NCI-H2196 treated with DMSO at 0.1 percent for 48 hours (cell line): Measurements from ENCODE around the gene PTPRZ1.
A peak's percentile ranks its signal among the peaks of the same experiment; 100 is the strongest.

Source experiments
- DNase-seq: peaks from one replicate; lab custom pipeline; 2025; ENCODE audit not compliant: unreplicated experiment; lab: John Stamatoyannopoulos, UW

Gene PTPRZ1

DNA sequence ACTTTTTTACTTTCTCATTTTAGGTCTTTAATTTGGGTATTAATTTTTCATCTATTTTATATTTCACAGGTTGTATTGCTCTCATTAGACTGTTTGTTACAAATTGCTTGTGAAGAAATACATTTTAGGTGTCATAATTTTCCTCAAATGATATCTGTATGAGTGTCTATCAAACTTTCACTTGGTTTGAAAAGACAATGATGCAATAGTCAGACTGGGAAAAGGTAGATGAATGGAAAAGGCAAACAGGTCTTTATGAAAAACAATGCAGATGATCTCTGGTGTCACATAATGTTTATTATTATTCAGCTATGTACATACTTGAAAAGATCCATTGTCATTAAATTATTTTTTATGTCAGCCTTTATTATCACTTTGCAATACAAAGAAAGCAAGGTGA is 80.2 kb downstream of the PTPRZ1 start:
- DNase-seq, result no peak

DNA sequence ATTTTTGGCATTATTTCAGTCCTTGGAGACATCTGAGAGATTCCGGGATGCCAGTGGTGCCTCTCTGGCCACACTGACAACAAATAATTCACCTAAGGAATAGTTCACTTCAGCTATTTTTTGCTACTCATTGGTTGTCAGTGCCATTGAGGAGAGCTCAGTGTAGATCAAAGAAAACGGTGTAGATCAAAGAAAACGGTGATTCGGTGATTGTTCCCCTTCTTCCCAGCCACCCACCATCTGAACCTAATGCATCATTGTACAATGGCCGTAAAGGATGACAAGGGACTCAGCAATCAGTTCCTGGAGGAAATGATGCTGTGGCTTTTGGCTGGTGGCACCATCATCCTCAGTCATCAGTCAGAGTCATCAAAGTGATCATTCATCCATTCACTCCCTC is 80.6 kb downstream of the PTPRZ1 start:
- DNase-seq, result no peak

DNA sequence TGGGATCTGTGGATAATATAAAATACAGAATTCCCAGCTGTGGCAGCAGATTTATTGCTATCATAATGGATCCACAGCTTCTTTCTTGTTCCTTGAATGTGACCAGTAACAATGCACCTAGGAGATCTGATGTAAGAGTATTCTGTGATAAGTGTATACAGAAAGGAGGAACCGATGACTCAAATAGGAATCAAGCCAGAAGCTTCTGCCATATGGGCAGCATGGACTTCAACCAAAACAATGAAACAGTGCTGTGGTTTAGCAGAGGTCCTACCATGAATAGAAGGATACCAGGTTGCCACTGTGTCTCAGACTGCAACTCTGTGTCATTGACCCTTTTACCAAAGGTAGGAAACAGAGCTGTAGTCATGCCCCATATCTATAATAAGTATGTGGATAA is 81.8 kb downstream of the PTPRZ1 start:
- DNase-seq, result no peak

DNA sequence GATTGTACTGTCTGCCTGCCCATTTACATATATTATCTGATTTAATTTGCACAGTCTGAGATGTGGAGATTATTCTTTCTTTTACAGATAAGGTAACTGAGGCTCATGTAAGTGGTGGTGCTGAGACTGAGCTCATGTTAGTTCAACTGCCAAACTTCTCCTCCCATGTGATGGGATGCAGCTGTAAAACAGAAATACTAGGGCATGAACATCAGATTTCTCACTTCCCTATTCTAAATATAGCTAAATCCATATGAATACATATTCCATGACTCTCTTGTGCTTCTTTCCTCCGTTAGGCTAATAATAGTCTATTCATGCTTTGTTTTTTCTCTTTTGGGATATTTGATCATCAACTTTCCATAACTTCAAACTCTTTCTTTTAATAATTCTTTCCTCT is 84.7 kb downstream of the PTPRZ1 start:
- no peak for DNase-seq

DNA sequence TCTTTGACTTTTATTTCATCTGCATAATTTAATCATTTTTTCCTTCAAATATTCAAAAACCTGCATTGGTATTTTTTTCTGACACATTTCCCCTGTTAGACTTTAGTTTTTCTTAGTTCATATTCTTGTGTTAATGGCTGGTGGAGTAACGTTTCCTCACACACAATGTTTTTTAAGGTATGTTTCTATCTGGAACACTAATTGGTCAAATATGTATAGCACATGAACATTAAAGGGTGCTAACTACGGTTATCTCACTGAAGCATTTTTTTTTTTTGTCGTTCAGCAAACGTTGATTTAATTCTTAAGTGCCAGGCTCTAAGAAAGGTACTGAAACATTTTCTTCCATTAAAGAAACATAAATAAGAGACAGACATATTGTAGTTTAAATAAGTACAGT is 87.7 kb downstream of the PTPRZ1 start:
- DNase-seq, result no peak

DNA sequence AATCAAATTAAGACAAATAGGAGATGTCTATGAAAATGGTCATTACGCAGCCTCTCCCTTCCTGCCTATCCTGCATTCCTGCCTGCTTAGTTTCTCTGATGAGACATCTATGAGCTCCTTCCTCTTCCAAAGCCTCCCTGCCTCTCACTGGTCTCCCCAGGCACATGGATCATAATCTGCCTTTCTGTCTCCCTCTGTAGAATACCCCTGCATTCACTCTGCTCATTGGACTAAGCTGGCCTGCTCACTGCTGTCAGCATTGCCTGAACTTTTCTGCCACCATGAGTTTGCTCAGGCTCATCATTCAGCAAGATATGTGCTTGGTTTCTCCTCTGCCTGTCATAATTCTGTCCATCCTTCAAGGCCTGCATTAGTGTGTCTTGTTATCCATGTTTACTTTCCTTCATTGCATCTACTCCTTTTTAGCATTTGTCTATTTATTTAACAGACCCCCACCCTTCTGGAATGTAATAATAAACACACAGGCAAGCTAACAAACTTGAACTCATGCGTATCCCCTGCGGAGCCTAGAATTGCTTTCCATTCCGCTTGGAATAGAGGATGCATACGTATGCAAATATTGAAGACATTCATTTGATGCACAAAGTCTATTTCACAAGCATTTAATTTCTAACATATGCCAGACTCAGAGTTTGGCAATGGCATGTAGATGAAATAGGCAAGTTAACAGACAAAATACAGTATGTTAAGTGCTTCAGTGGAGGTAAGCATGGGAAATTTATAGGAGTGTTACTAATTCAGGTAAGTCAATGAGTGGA is 88.3 kb downstream of the PTPRZ1 start:
- no peak for DNase-seq

DNA sequence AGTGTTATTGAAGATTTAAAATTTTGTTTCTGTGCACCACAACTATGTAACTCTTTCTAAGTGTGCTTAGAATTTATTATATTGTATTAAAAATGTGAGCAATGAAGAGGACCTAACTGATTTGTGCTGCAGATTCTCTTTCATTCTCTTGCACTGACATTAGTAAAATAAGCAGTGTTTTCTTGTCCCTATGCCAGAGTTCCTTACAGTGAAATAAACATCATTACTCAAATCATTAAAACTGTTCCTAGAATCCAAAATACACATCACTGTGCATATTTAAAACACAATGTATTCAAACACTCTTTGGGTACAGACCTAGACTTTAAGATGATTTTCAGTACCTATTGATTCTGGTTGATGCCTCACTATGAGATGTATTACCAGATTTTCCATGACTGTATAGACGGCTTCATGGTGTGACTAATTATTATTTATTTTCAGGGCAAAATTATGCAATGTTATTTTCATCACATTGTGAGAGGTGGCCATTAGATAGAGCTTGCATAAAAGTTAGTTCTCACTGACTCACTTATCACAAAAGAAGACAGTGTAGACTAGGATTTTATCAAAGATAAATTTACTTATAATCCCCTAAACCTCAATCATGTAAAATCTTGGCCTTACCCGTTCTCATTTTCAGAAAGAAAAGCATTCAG is 93.4 kb downstream of the PTPRZ1 start:
- no peak for DNase-seq

DNA sequence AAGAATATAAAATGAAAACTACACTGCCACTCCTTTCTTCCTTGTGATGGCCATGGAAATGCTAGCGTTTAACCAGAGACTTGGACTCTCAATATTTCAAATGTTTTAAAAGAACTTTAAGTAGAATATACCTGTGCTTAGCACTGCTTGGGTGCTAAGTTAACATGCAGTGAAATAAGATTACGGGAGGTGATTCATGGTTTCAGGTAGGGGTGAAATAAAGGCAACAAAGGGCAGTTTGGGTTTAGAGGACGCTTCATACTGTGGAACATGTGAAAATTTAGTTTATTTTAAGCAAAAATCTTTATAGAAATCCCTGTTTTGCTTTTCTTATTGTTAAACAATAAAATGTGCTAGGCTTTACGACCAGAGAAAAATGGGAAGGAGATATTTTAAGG is 94.0 kb downstream of the PTPRZ1 start:
- no peak for DNase-seq

DNA sequence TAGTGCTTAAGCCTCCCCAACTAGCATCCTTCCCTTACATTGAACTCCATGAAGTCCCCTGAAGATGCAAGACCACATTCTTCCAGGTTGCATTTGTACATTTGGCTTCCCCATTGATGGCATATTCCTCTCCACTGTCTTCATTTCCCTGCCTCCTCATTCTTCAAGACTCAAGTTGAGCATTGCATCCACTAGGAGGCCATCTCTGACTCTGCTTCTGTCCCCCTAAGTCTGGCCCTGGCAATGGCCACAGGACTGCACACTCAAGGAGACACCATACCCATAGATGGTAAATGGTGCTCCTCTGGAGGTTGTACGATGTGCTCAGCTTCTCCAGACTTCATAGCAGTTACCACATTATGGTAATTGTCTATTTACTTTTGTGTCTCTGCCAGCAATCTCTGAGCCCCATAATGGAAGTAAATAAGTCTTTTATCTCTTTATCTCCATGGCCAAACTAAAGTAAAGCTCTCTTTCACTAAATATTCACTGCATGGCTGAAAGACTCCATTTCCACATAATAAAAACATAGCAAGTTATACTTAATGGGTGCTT is 112.6 kb downstream of the PTPRZ1 start:
- DNase-seq, result no peak

DNA sequence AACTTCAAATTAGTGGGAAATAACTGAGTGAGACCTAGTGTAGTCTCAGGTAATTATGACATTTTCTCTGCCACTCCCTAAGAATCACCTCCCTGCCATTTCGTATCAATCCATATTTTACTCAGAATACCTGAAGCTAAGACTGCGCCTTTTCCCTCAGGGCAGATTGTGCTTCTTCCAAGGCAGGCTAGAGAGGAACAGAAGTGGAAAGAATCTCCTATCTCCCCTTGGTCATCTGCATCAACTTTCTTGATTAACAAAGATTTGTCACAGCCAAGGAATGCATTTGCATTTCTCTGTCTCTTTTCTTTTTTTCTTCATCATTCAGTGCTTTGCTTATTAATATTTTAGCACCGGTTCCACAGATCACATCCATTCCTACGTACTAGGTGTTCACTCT is 119.1 kb downstream of the PTPRZ1 start:
- DNase-seq, result no peak

DNA sequence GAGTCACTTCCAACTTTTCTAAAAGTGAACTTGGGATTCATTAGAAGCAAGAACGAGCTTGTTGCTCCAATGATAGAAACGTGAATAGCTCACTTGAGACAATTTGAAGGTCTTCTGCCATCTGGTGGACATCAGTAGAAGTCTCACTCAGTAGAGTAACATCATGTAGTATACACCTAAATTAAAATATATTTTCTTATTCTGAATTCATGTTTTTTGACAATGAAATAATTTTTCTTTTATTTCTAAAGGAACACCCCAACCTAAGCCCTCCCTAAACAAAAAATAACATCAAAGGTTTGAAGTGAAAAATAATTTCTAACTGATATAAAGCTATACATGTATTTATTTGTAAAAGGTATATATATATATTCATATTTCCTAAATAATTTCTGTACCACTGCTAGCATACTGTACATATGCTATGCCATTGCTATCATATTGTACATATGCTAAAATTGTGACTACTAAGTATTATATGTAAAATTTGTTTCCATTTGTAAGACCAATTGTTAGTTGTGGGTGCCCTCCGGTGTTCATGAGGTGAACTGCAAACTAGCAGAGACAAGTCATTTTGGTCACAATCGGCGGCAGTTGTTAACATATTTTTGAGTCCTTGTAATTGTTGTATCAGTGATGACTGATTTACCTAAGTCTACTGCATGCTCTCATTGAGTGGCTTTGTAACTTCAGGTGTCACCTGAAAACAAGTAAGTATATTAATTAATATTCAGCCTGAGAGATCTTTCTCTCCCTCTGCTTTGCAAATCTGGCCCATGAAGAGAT is 121.9 kb downstream of the PTPRZ1 start:
- peak; percentile 63 for DNase-seq

DNA sequence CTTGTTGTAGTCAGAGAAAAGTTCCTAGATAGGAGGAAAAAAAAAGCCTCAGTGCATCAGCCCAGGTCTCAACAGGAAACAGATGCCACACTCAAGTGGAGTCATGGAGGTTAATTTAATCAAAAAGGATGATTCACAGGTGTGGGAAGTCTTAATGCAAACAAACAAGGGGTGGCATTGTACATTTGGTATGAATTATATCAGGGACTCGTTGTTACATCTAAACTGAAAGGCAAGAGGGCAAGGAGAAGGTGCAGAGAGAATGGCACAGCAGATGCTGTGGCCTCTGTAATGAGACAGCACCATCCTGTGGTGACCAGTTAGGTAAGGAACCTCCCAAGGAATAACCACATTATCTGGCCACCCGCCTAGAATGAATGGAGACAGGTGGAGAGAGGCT is 133.7 kb downstream of the PTPRZ1 start:
- no peak for DNase-seq

DNA sequence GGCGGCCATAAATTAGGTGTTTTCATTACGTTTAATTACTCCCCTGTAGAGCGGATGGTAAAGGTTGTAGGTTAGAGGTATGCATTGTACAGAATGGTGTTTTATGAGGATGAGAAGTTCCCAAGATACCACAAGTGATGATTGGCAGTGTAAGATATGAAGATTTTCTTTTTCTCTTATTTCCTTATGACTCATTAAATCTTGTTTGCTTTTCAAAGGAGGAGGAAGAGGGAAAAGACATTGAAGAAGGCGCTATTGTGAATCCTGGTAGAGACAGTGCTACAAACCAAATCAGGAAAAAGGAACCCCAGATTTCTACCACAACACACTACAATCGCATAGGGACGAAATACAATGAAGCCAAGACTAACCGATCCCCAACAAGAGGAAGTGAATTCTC is 137.2 kb downstream of the PTPRZ1 start:
- no peak for DNase-seq

DNA sequence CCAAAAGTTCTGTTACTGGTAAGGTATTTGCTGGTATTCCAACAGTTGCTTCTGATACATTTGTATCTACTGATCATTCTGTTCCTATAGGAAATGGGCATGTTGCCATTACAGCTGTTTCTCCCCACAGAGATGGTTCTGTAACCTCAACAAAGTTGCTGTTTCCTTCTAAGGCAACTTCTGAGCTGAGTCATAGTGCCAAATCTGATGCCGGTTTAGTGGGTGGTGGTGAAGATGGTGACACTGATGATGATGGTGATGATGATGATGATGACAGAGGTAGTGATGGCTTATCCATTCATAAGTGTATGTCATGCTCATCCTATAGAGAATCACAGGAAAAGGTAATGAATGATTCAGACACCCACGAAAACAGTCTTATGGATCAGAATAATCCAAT is 140.1 kb downstream of the PTPRZ1 start:
- no peak for DNase-seq

DNA sequence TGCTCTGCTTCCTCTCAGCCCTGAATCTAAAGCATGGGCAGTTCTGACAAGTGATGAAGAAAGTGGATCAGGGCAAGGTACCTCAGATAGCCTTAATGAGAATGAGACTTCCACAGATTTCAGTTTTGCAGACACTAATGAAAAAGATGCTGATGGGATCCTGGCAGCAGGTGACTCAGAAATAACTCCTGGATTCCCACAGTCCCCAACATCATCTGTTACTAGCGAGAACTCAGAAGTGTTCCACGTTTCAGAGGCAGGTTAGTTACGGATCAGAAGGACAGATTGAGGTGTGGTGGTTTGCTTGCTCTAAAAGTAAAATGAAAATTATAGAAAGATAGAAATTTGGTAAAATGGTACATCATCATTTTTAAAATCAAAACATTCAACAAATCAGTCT is 140.7 kb downstream of the PTPRZ1 start:
- no peak for DNase-seq

DNA sequence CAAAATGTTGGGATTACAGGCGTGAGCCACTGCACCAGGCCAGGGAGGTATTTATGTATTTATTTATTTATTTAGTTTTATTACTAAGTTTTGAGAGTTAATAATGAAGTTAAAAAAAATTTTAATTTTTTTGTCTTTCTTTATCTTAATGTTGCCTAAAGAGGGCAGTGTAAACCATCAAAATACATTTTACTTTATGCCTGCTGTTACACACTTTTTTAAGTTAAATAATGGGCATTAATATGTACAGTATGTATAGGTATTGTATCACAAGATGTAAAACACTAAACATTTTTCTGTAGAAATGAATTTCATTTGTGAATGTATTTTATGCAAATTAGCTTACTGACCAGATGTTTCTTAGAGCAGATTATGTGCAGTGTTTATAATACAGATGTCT is 141.7 kb downstream of the PTPRZ1 start:
- DNase-seq, result no peak

DNA sequence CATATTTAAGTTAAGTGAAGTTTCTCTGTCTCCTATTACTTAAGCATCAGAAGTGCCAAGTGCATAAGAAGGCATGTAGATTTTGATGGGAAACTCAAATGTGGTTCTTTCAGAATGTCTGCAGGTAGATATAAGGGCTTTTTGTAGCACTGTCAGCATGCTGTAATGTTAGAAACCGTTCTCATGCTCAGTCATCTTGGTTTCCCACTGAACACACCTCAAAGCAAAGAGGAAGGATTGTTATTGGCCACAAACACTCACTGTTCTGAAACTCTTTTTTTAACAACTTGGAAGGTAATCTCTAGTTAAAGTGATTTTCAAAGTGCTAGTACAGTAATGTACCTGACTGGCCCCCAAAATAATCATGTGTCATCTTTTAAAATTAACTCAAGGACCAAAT is 145.1 kb downstream of the PTPRZ1 start:
- DNase-seq, result no peak

DNA sequence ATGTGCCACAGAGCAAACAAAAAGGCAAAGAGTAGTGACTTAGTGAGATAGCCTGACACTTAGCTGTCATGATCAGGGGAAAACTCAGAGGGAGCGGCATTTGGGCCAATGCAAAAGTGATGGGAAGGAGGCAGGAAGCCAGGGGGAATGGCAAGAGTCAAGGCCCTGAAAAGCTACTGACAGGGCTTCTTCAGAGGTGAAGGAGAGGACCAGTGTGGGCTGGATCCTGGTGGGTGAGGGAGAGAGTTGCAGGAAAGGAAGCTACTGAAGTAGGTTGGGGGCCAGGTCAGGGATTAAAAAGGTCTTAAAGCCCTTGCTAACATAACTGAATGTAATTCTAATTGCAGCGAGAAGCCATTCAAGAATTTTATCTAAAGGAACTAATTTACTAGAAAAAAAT is 154.1 kb downstream of the PTPRZ1 start:
- DNase-seq, result no peak

DNA sequence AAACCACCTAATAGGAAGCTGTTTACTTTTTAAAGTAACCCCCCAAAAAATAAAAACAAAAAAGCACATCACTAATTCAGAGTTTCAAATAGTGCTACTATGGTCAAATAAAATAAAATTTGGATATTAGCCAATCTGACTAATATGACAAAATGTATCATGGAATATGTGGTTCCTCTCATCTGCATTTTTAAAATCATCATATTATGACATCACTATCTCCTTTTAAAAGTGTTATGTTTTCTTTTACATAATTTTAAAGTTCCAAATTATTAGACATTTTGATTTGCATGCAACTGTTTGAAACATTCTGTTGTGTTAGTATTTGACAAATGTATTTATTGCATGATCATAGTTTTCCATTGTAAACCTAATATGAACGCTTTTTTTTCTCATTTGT is 160.7 kb downstream of the PTPRZ1 start:
- DNase-seq, result no peak

DNA sequence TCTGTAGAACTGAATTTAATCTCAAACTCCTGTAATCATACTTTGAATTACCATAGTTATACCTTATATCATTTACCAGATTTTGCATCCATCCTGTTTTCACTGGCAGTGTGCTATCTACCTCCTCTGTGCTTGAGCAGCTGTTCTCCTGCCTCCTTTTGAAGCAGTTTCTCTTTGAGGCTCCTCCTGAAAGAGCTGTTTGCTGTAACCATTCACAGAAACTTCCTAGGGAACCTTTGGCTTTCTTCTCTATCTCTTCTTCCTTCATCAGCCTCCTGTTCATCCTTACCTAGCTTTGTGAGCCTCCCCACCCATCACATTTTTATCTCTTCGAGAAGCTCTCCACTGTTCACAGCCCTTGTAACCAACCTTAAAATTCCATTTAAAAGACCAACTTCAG is 162.9 kb downstream of the PTPRZ1 start:
- no peak for DNase-seq

DNA sequence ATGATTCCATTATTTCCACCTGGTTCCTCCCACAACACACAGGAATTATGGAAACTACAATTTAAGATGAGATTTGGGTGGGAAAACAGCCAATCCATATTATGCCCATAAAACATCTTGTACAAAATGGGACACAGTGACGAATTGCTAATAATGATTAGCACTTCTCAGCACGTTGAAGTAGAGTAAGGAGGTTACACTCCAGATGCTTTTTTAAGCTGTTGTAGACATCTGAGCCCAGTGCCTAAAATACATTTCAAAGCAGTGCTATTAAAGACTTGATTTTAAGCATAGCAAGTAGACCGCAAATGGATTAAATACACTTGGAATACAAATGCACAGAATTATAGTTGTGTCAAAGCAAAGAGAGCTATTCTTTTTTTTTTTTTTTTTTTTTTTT is 165.2 kb downstream of the PTPRZ1 start:
- no peak for DNase-seq

DNA sequence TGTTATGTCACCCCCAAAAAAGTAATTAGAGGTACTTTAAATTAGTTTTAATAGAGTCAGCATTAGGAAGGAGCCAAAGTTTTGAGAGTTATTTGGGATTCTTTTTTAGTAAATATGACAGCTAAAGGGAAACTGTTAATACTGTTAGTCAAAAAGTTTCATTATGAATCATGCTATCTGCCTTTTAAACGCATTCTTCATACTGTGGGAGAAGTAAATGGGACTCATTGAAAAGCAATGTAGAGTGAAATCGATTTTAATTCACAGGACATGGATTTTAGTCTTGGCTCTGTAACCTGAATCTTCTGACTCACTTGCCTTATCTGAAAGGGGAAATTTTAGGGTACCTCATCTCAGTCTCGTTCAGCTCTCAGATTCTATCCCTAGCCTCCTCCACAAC is 165.9 kb downstream of the PTPRZ1 start:
- DNase-seq, result no peak
